ENCODE results near the gene CLSTN2. TPM values are rescaled to one million over a fixed set of nuclear protein-coding genes. Genes with fewer than 3 reads are reported as not detected.

CLSTN2 gene
- total and polyA plus RNA-seq, 2 of the 13 experiments (the other 11 are each of a cell fraction or from before 2014, with no cell fraction given), result not detected

GRCh38 chr3:140187656-140188221 lies 252.8 kb downstream of the CLSTN2 start (continued):
- TF ChIP-seq ZNF878 (CRISPR knock-in tag; IDR thresholded peaks at IDR 0.05), result no peak
- no peak for TF ChIP-seq ZBTB40 (IDR thresholded peaks at IDR 0.05)
- TF ChIP-seq ZBTB40 (CRISPR knock-in tag; IDR thresholded peaks at IDR 0.05), result no peak
- no peak for TF ChIP-seq KMT2B (CRISPR knock-in tag; IDR thresholded peaks at IDR 0.05)
- no peak for TF ChIP-seq ZNF513 (CRISPR knock-in tag; conservative IDR thresholded peaks at IDR 0.05)
- TF ChIP-seq DNMT3B (CRISPR knock-in tag; conservative IDR thresholded peaks at IDR 0.05), result no peak
- no peak for TF ChIP-seq PRDM4 (CRISPR knock-in tag; IDR thresholded peaks at IDR 0.05; ENCODE audit: borderline replicate concordance)
- TF ChIP-seq EZH2 (conservative IDR thresholded peaks at IDR 0.05; ENCODE audit: low read depth, low read length), result no peak
